GM23338 (cell line): Measurements from ENCODE around the gene ZNF300. TPM values are rescaled to one million over a fixed set of nuclear protein-coding genes. Genes with fewer than 3 reads are reported as not detected.

ENCODE experiments used
- ATAC-seq: fragments of 200-7000 bp; cut with Tn5 transposase; 3 replicates; pipeline ENCODE4 v1.9.1; 2020
- DNase-seq: peaks from one replicate; pipeline ENCODE4 v3.0.0-alpha.2; 2015; ENCODE audit warnings: low spot score
- H2AFZ ChIP-seq: fragments of 200-600 bp; sonication (generic); 2 replicates; pipeline ENCODE4 v1.8.0; 2016; ENCODE audit warnings: antibody characterized with exemption, mild to moderate bottlenecking, moderate library complexity
- H3F3A ChIP-seq: fragments of 200-600 bp; sonication (generic); replicated peaks from 2 replicates; pipeline ENCODE4 v1.8.0; 2017; ENCODE audit warnings: antibody characterized with exemption, mixed run types, low read depth
- H3K27ac ChIP-seq: fragments of 200-600 bp; sonication (generic); 2 replicates; pipeline ENCODE4 v1.6.1; 2016; ENCODE audit warnings: low read depth
- H3K27me3 ChIP-seq: fragments of 200-600 bp; sonication (generic); 2 replicates; pipeline ENCODE4 v1.8.0; 2016; ENCODE audit warnings: mild to moderate bottlenecking, mixed run types, moderate library complexity; ENCODE audit not compliant: insufficient read depth
- H3K36me3 ChIP-seq: fragments of 200-600 bp; sonication (generic); 2 replicates; pipeline ENCODE4 v1.8.0; 2016; ENCODE audit warnings: mild to moderate bottlenecking; ENCODE audit not compliant: insufficient read depth
- H3K4me1 ChIP-seq: fragments of 200-600 bp; sonication (generic); 2 replicates; pipeline ENCODE4 v1.8.0; 2016; ENCODE audit warnings: mild to moderate bottlenecking, moderate library complexity; ENCODE audit not compliant: insufficient read depth
- H3K4me2 ChIP-seq: fragments of 200-600 bp; sonication (generic); 2 replicates; pipeline ENCODE4 v1.7.1; 2017; ENCODE audit warnings: mixed run types
- H3K4me3 ChIP-seq: fragments of 200-600 bp; sonication (generic); 2 replicates; pipeline ENCODE4 v1.6.1; 2016; ENCODE audit warnings: mixed run types
- H3K79me2 ChIP-seq: fragments of 200-600 bp; sonication (generic); replicated peaks from 2 replicates; pipeline ENCODE4 v1.8.0; 2017; ENCODE audit warnings: mild to moderate bottlenecking; ENCODE audit not compliant: insufficient read depth
- H3K9me2 ChIP-seq: fragments of 200-600 bp; sonication (generic); 2 replicates; pipeline ENCODE4 v1.8.0; 2017; ENCODE audit not compliant: insufficient read depth
- H4K20me1 ChIP-seq: fragments of 200-600 bp; sonication (generic); replicated peaks from 2 replicates; pipeline ENCODE4 v1.8.0; 2017; ENCODE audit warnings: mild to moderate bottlenecking; ENCODE audit not compliant: insufficient read depth
- H3K27ac Mint-ChIP-seq: 2 replicates; pipeline ENCODE4 v1.8.0; 2020; ENCODE audit warnings: inconsistent platforms, mild to moderate bottlenecking, moderate library complexity, mixed read lengths
- H3K27me3 Mint-ChIP-seq: 3 replicates; pipeline ENCODE4 v1.8.0; 2022; ENCODE audit warnings: low read depth, mild to moderate bottlenecking, moderate library complexity, mixed read lengths, inconsistent platforms; ENCODE audit not compliant: insufficient read depth, poor library complexity
- H3K36me3 Mint-ChIP-seq: 3 replicates; pipeline ENCODE4 v1.8.0; 2021; ENCODE audit warnings: low read depth, mild to moderate bottlenecking, inconsistent platforms, moderate library complexity, mixed read lengths
- H3K4me1 Mint-ChIP-seq: 3 replicates; pipeline ENCODE4 v1.8.0; 2020; ENCODE audit warnings: mild to moderate bottlenecking, inconsistent platforms, mixed read lengths
- H3K4me3 Mint-ChIP-seq: 3 replicates; pipeline ENCODE4 v1.8.0; 2021; ENCODE audit warnings: moderate library complexity, mild to moderate bottlenecking, inconsistent platforms, mixed read lengths
- H3K9me3 Mint-ChIP-seq: 3 replicates; pipeline ENCODE4 v1.8.0; 2020; ENCODE audit warnings: moderate library complexity, mild to moderate bottlenecking, inconsistent platforms, mixed read lengths
- CREB1 ChIP-seq: fragments of 250-450 bp; sonication (Bioruptor Pico); IDR thresholded peaks from 2 replicates; pipeline ENCODE4 v1.5.0; 2020; ENCODE audit warnings: low read depth, mild to moderate bottlenecking, moderate library complexity
- EZH2 ChIP-seq: fragments of 200-600 bp; sonication (generic); IDR thresholded peaks from one replicate; pipeline ENCODE4 v1.8.0; 2017; ENCODE audit warnings: antibody characterized with exemption, mild to moderate bottlenecking, low read depth; ENCODE audit not compliant: unreplicated experiment
- EZH2phosphoT487 ChIP-seq: fragments of 200-600 bp; sonication (generic); IDR thresholded peaks from one replicate; pipeline ENCODE4 v1.8.1; 2018; ENCODE audit warnings: antibody characterized with exemption; ENCODE audit not compliant: unreplicated experiment
- JUNB ChIP-seq: IDR thresholded peaks from one replicate; pipeline ENCODE4 v1.6.1; 2016; ENCODE audit warnings: antibody characterized with exemption; ENCODE audit not compliant: unreplicated experiment
- NANOG ChIP-seq: IDR thresholded peaks from 2 replicates; pipeline ENCODE4 v1.6.1; 2016; ENCODE audit warnings: antibody characterized with exemption, borderline replicate concordance
- POLR2AphosphoS5 ChIP-seq: IDR thresholded peaks from 2 replicates; pipeline ENCODE4 v1.6.1; 2016; ENCODE audit warnings: antibody characterized with exemption, low read depth
- ZNF331 ChIP-seq: fragments of 250-450 bp; sonication (Bioruptor Pico); IDR thresholded peaks from 2 replicates; pipeline ENCODE4 v1.5.0; 2020; ENCODE audit warnings: low read depth, mild to moderate bottlenecking, moderate library complexity
- polyA plus RNA-seq: library from polyadenylated mRNA; unstranded; fragments of >200 nt; fragmentation: Nextera tagmentation; extraction: Ambion mirVana; gene quantifications from 2 replicates; pipeline ENCODE4 v1.2.1, GENCODE V29; 2016
- total RNA-seq: library from RNA; depleted of rRNA; stranded (reverse); fragments of >200 nt; shearing (Covaris generic); gene quantifications from 2 replicates; pipeline ENCODE4 v1.2.3, GENCODE V29; 2014
- TF ChIP-seq, protein P1 (sequence below), 2 experiments: fragments of 200-600 bp in 1 of 2; sonication (generic) in 1 of 2; conservative IDR thresholded peaks; 2 replicates each; pipeline versions ENCODE4 v1.5.1 to v1.6.1; 2016 to 2017; ENCODE audit warnings: antibody characterized with exemption in 2 of 2, low read depth in 2 of 2, mild to moderate bottlenecking in 2 of 2, moderate library complexity in 1 of 2
- TF ChIP-seq, protein P2 (sequence below): fragments of 250-450 bp; sonication (Bioruptor Pico); IDR thresholded peaks from 2 replicates; pipeline ENCODE4 v1.5.0; 2020; ENCODE audit warnings: mild to moderate bottlenecking, moderate library complexity

Gene ZNF300
- total and polyA plus RNA-seq, 2 experiments from 2014 or later, result 15.1 to 25.9 TPM

DNA sequence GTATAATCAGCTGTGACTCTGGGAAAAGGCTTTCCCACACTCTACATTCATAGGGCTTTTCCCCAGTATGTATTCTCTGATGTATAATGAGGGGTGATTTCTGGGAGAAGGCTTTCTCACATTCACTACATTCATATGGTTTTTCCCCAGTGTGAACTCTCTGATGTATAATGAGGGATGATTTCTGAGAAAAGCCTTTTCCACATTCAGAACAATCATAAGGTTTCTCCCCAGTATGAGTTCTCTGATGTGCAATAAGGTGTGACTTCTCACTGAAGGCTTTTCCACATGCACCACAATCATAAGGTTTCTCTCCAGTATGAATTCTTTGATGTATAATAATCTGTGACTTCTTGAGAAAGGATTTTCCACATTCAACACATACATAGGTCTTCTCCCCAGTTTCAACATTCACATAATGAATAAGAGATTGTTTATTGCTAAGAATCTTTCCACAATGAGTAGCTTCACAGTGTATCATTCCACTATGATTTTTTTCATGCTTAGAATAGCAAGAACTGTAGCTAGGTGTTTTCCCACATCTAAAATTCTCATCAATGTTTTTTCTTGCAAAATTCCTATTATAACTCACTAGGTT, 26.7 kb upstream of the ZNF300 start:
- no peaks in the 10 kb centered on the region for H3K27me3 Mint-ChIP-seq
- no peaks in the 10 kb centered on the region for H4K20me1 ChIP-seq
- H3K4me3 ChIP-seq, result no peak overlapping the region
- no peak overlapping the region for H3K27ac Mint-ChIP-seq
- H3K4me3 Mint-ChIP-seq, result no peak overlapping the region
- no peaks in the 10 kb centered on the region for H3K4me1 Mint-ChIP-seq
- H3F3A ChIP-seq, result no peaks in the 10 kb centered on the region
- no peaks in the 10 kb centered on the region for H3K79me2 ChIP-seq
- H2AFZ ChIP-seq, result no peak overlapping the region
- H3K36me3 ChIP-seq, result peaks cover 15% of the 10 kb centered on the region; the same call in 1 of the 2 replicates
- DNase-seq (no peak), ATAC-seq (no peak)
- H3K27ac ChIP-seq, result no peak overlapping the region
- H3K9me2 ChIP-seq, result no peaks in the 10 kb centered on the region
- H3K4me1 ChIP-seq, result no peaks in the 10 kb centered on the region
- TF ChIP-seq JUNB, result no peak
- no peak for TF ChIP-seq NANOG
- TF ChIP-seq ZNF331, result no peak
- TF ChIP-seq, protein P1, sequence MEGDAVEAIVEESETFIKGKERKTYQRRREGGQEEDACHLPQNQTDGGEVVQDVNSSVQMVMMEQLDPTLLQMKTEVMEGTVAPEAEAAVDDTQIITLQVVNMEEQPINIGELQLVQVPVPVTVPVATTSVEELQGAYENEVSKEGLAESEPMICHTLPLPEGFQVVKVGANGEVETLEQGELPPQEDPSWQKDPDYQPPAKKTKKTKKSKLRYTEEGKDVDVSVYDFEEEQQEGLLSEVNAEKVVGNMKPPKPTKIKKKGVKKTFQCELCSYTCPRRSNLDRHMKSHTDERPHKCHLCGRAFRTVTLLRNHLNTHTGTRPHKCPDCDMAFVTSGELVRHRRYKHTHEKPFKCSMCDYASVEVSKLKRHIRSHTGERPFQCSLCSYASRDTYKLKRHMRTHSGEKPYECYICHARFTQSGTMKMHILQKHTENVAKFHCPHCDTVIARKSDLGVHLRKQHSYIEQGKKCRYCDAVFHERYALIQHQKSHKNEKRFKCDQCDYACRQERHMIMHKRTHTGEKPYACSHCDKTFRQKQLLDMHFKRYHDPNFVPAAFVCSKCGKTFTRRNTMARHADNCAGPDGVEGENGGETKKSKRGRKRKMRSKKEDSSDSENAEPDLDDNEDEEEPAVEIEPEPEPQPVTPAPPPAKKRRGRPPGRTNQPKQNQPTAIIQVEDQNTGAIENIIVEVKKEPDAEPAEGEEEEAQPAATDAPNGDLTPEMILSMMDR (conservative IDR thresholded peaks at IDR 0.05; ENCODE audit: low read depth in 2 of 2), result no peak
- no peak for TF ChIP-seq EZH2
- peaks cover 40% of the 10 kb centered on the region; the same call in 2 of the 3 replicates for H3K36me3 Mint-ChIP-seq
- no peaks in the 10 kb centered on the region for H3K27me3 ChIP-seq
- H3K4me2 ChIP-seq, result no peak overlapping the region
- peaks cover 96% of the 10 kb centered on the region for H3K9me3 Mint-ChIP-seq

DNA sequence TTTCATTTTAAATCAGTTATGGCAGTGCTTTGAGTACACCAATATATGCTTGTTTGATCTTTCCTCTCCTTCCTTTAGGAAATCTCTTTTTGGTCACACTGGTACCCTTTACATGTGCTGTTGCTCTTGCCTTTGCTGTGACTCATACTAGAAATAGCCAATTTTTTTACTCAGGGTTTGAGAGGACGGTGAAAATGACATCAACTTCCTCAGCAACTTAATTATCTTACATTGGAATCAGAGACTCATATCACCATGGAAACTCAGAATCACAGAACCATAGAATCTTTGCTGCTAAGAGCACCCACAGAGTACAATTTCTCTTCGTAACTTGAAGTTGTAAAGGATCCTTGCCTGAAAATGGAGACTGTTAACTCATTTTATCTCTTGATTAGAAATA, 13.8 kb upstream of the ZNF300 start:
- Mint-ChIP-seq H3K4me3 (no peak overlapping the region), H3K27me3 (no peaks in the 10 kb centered on the region), H3K36me3 (peaks cover 4% of the 10 kb centered on the region; the same call in 1 of the 3 replicates), H3K4me1 (no peaks in the 10 kb centered on the region), H3K9me3 (peaks cover 79% of the 10 kb centered on the region), H3K27ac (no peak overlapping the region)
- H3K27me3 ChIP-seq, result no peaks in the 10 kb centered on the region
- H3K36me3 ChIP-seq, result no peaks in the 10 kb centered on the region
- no peak for TF ChIP-seq CREB1
- no peak for TF ChIP-seq NANOG
- TF ChIP-seq POLR2AphosphoS5, result no peak
- no peaks in the 10 kb centered on the region for H3K4me1 ChIP-seq
- H3K27ac ChIP-seq, result no peak overlapping the region
- H3K4me3 ChIP-seq, result no peak overlapping the region
- ATAC-seq (no peak), DNase-seq (no peak)
- no peaks in the 10 kb centered on the region for H3F3A ChIP-seq
- H3K4me2 ChIP-seq, result no peak overlapping the region
- no peaks in the 10 kb centered on the region for H3K79me2 ChIP-seq
- H3K9me2 ChIP-seq, result no peaks in the 10 kb centered on the region
- H4K20me1 ChIP-seq, result no peaks in the 10 kb centered on the region
- H2AFZ ChIP-seq, result no peak overlapping the region

DNA sequence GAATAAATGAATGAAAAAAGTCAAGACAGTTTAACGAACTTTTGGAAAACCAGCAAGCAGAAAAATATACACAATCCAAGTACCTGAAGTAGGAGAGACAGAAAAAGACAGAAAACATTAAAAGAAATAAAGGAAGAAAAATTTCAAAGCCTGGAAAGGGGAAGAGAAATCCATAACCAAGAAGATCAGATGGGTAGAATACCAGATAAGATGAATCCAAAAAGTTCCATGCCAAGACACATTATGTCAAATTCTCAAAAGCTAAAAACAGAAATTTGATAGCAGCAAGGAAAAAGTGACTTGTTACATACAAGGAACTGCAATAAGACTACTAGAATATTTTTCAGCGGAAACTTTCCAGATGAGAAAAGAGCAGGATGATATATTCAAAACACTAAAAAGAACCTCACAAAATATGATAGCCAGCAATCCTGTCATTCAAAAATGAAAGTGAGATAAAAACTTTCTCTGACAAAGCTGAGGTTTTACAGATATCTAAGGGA, 7.6 kb upstream of the ZNF300 start:
- H3K4me1 ChIP-seq, result no peaks in the 10 kb centered on the region
- H3K4me3 ChIP-seq, result no peak overlapping the region
- H3K27ac Mint-ChIP-seq, result no peak overlapping the region
- no peaks in the 10 kb centered on the region for H3K79me2 ChIP-seq
- H3K36me3 ChIP-seq, result 0 out of 2 replicates have a peak, but pooled peaks cover 6% of the 10 kb centered on the region
- H3K4me2 ChIP-seq, result no peak overlapping the region
- H3F3A ChIP-seq, result no peaks in the 10 kb centered on the region
- H3K27ac ChIP-seq, result no peak overlapping the region
- no peak overlapping the region for H3K4me3 Mint-ChIP-seq
- H4K20me1 ChIP-seq, result no peaks in the 10 kb centered on the region
- peaks cover 18% of the 10 kb centered on the region for H3K36me3 Mint-ChIP-seq
- H3K4me1 Mint-ChIP-seq, result no peaks in the 10 kb centered on the region
- H3K9me2 ChIP-seq, result no peaks in the 10 kb centered on the region
- no peaks in the 10 kb centered on the region for H3K27me3 ChIP-seq
- peaks cover 81% of the 10 kb centered on the region for H3K9me3 Mint-ChIP-seq
- H3K27me3 Mint-ChIP-seq, result peaks cover 2% of the 10 kb centered on the region
- no peak for ATAC-seq
- no peak for DNase-seq
- H2AFZ ChIP-seq, result no peak overlapping the region
- TF ChIP-seq EZH2phosphoT487 (no peak), JUNB (no peak), NANOG (no peak)
- TF ChIP-seq, protein P2, sequence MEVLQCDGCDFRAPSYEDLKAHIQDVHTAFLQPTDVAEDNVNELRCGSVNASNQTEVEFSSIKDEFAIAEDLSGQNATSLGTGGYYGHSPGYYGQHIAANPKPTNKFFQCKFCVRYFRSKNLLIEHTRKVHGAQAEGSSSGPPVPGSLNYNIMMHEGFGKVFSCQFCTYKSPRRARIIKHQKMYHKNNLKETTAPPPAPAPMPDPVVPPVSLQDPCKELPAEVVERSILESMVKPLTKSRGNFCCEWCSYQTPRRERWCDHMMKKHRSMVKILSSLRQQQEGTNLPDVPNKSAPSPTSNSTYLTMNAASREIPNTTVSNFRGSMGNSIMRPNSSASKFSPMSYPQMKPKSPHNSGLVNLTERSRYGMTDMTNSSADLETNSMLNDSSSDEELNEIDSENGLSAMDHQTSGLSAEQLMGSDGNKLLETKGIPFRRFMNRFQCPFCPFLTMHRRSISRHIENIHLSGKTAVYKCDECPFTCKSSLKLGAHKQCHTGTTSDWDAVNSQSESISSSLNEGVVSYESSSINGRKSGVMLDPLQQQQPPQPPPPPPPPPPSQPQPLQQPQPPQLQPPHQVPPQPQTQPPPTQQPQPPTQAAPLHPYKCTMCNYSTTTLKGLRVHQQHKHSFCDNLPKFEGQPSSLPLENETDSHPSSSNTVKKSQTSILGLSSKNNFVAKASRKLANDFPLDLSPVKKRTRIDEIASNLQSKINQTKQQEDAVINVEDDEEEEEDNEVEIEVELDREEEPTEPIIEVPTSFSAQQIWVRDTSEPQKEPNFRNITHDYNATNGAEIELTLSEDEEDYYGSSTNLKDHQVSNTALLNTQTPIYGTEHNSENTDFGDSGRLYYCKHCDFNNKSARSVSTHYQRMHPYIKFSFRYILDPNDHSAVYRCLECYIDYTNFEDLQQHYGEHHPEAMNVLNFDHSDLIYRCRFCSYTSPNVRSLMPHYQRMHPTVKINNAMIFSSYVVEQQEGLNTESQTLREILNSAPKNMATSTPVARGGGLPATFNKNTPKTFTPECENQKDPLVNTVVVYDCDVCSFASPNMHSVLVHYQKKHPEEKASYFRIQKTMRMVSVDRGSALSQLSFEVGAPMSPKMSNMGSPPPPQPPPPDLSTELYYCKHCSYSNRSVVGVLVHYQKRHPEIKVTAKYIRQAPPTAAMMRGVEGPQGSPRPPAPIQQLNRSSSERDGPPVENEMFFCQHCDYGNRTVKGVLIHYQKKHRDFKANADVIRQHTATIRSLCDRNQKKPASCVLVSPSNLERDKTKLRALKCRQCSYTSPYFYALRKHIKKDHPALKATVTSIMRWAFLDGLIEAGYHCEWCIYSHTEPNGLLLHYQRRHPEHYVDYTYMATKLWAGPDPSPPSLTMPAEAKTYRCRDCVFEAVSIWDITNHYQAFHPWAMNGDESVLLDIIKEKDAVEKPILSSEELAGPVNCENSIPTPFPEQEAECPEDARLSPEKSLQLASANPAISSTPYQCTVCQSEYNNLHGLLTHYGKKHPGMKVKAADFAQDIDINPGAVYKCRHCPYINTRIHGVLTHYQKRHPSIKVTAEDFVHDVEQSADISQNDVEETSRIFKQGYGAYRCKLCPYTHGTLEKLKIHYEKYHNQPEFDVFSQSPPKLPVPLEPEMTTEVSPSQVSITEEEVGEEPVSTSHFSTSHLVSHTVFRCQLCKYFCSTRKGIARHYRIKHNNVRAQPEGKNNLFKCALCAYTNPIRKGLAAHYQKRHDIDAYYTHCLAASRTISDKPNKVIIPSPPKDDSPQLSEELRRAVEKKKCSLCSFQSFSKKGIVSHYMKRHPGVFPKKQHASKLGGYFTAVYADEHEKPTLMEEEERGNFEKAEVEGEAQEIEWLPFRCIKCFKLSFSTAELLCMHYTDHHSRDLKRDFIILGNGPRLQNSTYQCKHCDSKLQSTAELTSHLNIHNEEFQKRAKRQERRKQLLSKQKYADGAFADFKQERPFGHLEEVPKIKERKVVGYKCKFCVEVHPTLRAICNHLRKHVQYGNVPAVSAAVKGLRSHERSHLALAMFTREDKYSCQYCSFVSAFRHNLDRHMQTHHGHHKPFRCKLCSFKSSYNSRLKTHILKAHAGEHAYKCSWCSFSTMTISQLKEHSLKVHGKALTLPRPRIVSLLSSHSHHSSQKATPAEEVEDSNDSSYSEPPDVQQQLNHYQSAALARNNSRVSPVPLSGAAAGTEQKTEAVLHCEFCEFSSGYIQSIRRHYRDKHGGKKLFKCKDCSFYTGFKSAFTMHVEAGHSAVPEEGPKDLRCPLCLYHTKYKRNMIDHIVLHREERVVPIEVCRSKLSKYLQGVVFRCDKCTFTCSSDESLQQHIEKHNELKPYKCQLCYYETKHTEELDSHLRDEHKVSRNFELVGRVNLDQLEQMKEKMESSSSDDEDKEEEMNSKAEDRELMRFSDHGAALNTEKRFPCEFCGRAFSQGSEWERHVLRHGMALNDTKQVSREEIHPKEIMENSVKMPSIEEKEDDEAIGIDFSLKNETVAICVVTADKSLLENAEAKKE, result no peak
